WTC11 (cell line): Measurements from ENCODE around the gene MARCHF11. TPM values are rescaled to one million over a fixed set of nuclear protein-coding genes. Genes with fewer than 3 reads are reported as not detected.

ENCODE experiments used
- ATAC-seq: fragments of 200-7000 bp; cut with Tn5 transposase; 2 replicates; pipeline ENCODE4 v1.10.0; 2021; ENCODE audit warnings: mild to moderate bottlenecking, moderate library complexity
- CTCF ChIA-PET: fragments of 300-600 bp; sonication (Branson Sonifier 250); formaldehyde crosslinking; loops from one replicate; lab custom pipeline; 2021; ENCODE audit warnings: antibody characterized with exemption; lab: Charles Lee
- POLR2A ChIA-PET: fragments of 350-600 bp; sonication (Branson Sonifier 250); formaldehyde crosslinking; loops from one replicate; lab custom pipeline; 2021; ENCODE audit warnings: antibody characterized with exemption; lab: Charles Lee
- DNase-seq: peaks from one replicate; pipeline ENCODE4 v3.0.0; 2021; ENCODE audit warnings: low spot score
- H3K27ac Mint-ChIP-seq: 2 replicates; pipeline ENCODE4 v1.8.0; 2021; ENCODE audit warnings: mixed read lengths
- H3K27me3 Mint-ChIP-seq: 2 replicates; pipeline ENCODE4 v1.8.0; 2021; ENCODE audit warnings: low read depth, mild to moderate bottlenecking, moderate library complexity, mixed read lengths
- H3K36me3 Mint-ChIP-seq: 2 replicates; pipeline ENCODE4 v1.8.0; 2021; ENCODE audit warnings: mixed read lengths
- H3K4me1 Mint-ChIP-seq: 2 replicates; pipeline ENCODE4 v1.8.0; 2022; ENCODE audit warnings: mixed read lengths
- H3K4me3 Mint-ChIP-seq: 2 replicates; pipeline ENCODE4 v1.8.0; 2021; ENCODE audit warnings: mild to moderate bottlenecking, moderate library complexity, mixed read lengths
- H3K9me3 Mint-ChIP-seq: 2 replicates; pipeline ENCODE4 v1.8.0; 2021; ENCODE audit warnings: mixed read lengths
- ATF1 ChIP-seq: sonication (generic); formaldehyde crosslinking; IDR thresholded peaks from 2 replicates; pipeline ENCODE4 v1.8.1; 2023; ENCODE audit warnings: mild to moderate bottlenecking, moderate library complexity, missing genetic modification reagents
- CREM ChIP-seq: sonication (generic); formaldehyde crosslinking; IDR thresholded peaks from 2 replicates; pipeline ENCODE4 v1.8.1; 2022; ENCODE audit warnings: mild to moderate bottlenecking, missing genetic modification reagents, moderate library complexity
- GABPB1 ChIP-seq: sonication (generic); formaldehyde crosslinking; IDR thresholded peaks from 2 replicates; pipeline ENCODE4 v1.8.1; 2023; ENCODE audit warnings: mild to moderate bottlenecking, missing genetic modification reagents
- JAZF1 ChIP-seq: fragments of 250-450 bp; sonication (Bioruptor Pico); IDR thresholded peaks from 2 replicates; pipeline ENCODE4 v1.9.0; 2021; ENCODE audit warnings: moderate library complexity, mild to moderate bottlenecking, inconsistent platforms
- JUN ChIP-seq: sonication (generic); formaldehyde crosslinking; IDR thresholded peaks from 2 replicates; pipeline ENCODE4 v1.8.0; 2023; ENCODE audit warnings: mild to moderate bottlenecking, missing genetic modification reagents
- KAT7 ChIP-seq: sonication (generic); formaldehyde crosslinking; IDR thresholded peaks from 2 replicates; pipeline ENCODE4 v1.8.1; 2023; ENCODE audit warnings: missing genetic modification reagents, mild to moderate bottlenecking, borderline replicate concordance
- SMAD4 ChIP-seq: sonication (generic); formaldehyde crosslinking; IDR thresholded peaks from 2 replicates; pipeline ENCODE4 v1.8.0; 2022; ENCODE audit warnings: mild to moderate bottlenecking, missing genetic modification reagents
- SP1 ChIP-seq: sonication (generic); formaldehyde crosslinking; conservative IDR thresholded peaks from 2 replicates; pipeline ENCODE4 v1.8.1; 2022; ENCODE audit warnings: missing genetic modification reagents
- TEAD1 ChIP-seq: sonication (generic); formaldehyde crosslinking; IDR thresholded peaks from 2 replicates; pipeline ENCODE4 v1.8.0; 2022; ENCODE audit warnings: mild to moderate bottlenecking, missing genetic modification reagents
- ZNF232 ChIP-seq: sonication (generic); formaldehyde crosslinking; IDR thresholded peaks from 2 replicates; pipeline ENCODE4 v1.8.0; 2022; ENCODE audit warnings: mild to moderate bottlenecking, missing genetic modification reagents
- total RNA-seq: library from RNA; stranded (reverse); gene quantifications from 3 replicates; pipeline ENCODE4 v1.2.3, GENCODE V29; 2021
- TF ChIP-seq, protein P1 (sequence below): sonication (generic); formaldehyde crosslinking; IDR thresholded peaks from 2 replicates; pipeline ENCODE4 v1.8.0; 2022; ENCODE audit warnings: mild to moderate bottlenecking, missing genetic modification reagents
- TF ChIP-seq, protein P2 (sequence below): fragments of 250-450 bp; sonication (Bioruptor Pico); conservative IDR thresholded peaks from 2 replicates; pipeline ENCODE4 v1.9.0; 2021; ENCODE audit warnings: mild to moderate bottlenecking
- TF ChIP-seq, protein P3 (sequence below): sonication (generic); formaldehyde crosslinking; IDR thresholded peaks from 2 replicates; pipeline ENCODE4 v1.8.1; 2023; ENCODE audit warnings: mild to moderate bottlenecking, missing genetic modification reagents, borderline replicate concordance
- TF ChIP-seq, protein P4 (sequence below): sonication (generic); formaldehyde crosslinking; IDR thresholded peaks from 2 replicates; pipeline ENCODE4 v1.8.1; 2023; ENCODE audit warnings: mild to moderate bottlenecking, missing genetic modification reagents, moderate library complexity
- TF ChIP-seq, protein P5 (sequence below): sonication (generic); formaldehyde crosslinking; IDR thresholded peaks from 2 replicates; pipeline ENCODE4 v1.8.1; 2023; ENCODE audit warnings: mild to moderate bottlenecking, moderate library complexity, missing genetic modification reagents
- TF ChIP-seq, protein P6 (sequence below): sonication (generic); formaldehyde crosslinking; IDR thresholded peaks from 2 replicates; pipeline ENCODE4 v1.8.0; 2022; ENCODE audit warnings: mild to moderate bottlenecking, missing genetic modification reagents
- TF ChIP-seq, protein P7 (sequence below): sonication (generic); formaldehyde crosslinking; IDR thresholded peaks from 2 replicates; pipeline ENCODE4 v1.8.0; 2023; ENCODE audit warnings: mild to moderate bottlenecking, missing genetic modification reagents

Gene MARCHF11
- total RNA-seq, 1 experiment from 2014 or later, result 2.9 TPM

DNA sequence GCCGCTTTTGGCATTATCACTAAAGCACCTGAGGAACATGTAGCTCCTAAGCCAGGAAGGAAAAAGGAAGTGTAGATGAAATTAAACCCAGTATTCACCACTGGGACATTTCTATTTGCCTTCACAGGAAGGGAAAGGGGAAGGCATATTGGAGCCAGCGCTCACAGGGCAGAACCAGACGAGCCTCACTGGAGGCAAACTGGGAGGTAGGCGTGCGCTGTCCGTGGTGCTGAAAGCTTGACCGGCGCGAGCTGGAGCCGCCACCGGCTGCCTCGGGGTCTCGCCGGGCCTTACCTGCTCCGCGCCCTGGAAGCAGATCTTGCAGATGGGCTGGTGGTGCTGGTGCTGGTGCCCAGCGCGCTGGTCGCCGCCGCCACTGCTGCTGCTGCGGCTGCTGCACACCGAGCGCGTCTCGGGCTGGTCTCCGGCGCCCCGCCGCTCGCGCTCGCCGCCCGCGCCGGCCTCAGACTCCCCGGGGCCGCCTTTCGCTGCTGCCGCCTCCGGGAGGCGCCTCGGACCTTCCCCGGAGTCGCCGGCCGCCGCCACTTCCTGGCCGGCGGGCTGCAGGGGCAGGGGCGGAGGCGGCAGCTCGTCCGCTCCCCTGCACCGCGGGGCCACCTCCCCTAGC lies 732 bp downstream of the MARCHF11 start (continued):
- TF ChIP-seq, protein P1, sequence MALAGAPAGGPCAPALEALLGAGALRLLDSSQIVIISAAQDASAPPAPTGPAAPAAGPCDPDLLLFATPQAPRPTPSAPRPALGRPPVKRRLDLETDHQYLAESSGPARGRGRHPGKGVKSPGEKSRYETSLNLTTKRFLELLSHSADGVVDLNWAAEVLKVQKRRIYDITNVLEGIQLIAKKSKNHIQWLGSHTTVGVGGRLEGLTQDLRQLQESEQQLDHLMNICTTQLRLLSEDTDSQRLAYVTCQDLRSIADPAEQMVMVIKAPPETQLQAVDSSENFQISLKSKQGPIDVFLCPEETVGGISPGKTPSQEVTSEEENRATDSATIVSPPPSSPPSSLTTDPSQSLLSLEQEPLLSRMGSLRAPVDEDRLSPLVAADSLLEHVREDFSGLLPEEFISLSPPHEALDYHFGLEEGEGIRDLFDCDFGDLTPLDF (CRISPR knock-in tag), result peak; percentile 62; the same call in 1 of the 2 replicates
- TF ChIP-seq, protein P2, sequence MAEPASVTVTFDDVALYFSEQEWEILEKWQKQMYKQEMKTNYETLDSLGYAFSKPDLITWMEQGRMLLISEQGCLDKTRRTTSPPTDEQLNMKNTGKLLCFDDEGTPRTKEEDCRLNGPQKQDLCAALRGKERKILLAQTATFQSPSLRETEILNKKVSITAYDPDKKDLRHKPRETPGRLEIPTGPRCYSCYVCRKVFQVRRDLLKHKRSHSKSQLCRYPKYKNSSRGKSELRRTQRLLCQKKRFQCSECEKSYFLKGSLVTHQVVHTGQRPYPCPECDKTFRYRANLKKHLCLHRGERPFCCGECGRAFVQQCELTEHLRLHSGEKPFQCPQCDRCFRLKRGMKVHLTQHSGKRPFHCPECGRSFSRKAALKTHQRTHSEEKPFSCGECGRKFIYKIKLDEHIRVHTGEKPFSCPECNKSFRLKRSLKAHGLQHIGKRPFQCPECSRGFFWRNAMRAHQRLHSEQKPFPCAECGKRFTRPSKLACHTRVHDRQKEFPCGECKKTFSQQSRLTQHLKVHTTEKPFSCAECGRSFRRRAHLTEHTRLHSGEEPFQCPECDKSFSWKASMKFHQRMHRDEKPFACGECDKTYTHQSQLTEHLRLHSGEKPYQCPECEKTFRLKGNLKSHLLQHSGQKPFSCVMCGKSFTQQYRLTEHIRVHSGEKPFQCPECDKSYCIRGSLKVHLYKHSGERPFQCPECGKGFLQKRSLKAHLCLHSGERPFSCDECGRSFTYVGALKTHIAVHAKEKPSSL (CRISPR knock-in tag), result no peak
- TF ChIP-seq, protein P3, sequence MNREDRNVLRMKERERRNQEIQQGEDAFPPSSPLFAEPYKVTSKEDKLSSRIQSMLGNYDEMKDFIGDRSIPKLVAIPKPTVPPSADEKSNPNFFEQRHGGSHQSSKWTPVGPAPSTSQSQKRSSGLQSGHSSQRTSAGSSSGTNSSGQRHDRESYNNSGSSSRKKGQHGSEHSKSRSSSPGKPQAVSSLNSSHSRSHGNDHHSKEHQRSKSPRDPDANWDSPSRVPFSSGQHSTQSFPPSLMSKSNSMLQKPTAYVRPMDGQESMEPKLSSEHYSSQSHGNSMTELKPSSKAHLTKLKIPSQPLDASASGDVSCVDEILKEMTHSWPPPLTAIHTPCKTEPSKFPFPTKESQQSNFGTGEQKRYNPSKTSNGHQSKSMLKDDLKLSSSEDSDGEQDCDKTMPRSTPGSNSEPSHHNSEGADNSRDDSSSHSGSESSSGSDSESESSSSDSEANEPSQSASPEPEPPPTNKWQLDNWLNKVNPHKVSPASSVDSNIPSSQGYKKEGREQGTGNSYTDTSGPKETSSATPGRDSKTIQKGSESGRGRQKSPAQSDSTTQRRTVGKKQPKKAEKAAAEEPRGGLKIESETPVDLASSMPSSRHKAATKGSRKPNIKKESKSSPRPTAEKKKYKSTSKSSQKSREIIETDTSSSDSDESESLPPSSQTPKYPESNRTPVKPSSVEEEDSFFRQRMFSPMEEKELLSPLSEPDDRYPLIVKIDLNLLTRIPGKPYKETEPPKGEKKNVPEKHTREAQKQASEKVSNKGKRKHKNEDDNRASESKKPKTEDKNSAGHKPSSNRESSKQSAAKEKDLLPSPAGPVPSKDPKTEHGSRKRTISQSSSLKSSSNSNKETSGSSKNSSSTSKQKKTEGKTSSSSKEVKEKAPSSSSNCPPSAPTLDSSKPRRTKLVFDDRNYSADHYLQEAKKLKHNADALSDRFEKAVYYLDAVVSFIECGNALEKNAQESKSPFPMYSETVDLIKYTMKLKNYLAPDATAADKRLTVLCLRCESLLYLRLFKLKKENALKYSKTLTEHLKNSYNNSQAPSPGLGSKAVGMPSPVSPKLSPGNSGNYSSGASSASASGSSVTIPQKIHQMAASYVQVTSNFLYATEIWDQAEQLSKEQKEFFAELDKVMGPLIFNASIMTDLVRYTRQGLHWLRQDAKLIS (CRISPR knock-in tag), result no peak
- TF ChIP-seq SMAD4 (CRISPR knock-in tag) (peak; percentile 82), SP1 (CRISPR knock-in tag) (peak; percentile 73), ATF1 (CRISPR knock-in tag) (no peak), CREM (peak; percentile 84), ZNF232 (CRISPR knock-in tag) (peak; percentile 96), TEAD1 (peak; percentile 95), JUN (peak; percentile 93)
- TF ChIP-seq, protein P4, sequence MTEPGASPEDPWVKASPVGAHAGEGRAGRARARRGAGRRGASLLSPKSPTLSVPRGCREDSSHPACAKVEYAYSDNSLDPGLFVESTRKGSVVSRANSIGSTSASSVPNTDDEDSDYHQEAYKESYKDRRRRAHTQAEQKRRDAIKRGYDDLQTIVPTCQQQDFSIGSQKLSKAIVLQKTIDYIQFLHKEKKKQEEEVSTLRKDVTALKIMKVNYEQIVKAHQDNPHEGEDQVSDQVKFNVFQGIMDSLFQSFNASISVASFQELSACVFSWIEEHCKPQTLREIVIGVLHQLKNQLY, result 0 out of 2 replicates have a peak, but pooled peaks have one; percentile 54

DNA sequence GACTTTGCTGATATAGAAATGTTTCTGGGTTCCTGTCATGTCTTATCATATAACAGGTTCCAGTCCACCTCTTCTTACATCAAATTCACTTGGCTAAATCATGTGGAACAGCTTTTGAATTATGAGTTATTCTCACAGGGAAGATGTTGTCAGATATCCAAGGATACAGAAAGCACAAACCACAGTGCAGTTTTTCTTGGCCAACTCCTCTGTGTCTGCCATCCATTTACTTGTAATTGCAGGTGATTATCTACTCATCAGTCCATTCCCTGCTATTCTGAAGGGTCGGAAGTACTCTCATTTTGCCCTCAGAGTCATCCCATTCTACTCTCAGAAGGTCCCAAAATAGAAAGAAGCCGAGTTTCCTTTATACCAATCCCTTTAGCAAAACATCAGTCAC lies 10.0 kb downstream of the MARCHF11 start:
- H3K4me3 Mint-ChIP-seq, result no peak overlapping the region
- no peaks in the 10 kb centered on the region for H3K36me3 Mint-ChIP-seq
- ATAC-seq (no peak), DNase-seq (no peak)
- POLR2A ChIA-PET, result no interaction called here
- CTCF ChIA-PET, result interaction anchor here (1.4 to 1.8 kb wide), 2 partner anchors 9 to 287 kb away, joined by 3 to 4 read pairs; no protein-coding TSS in a partner anchor
- no peaks in the 10 kb centered on the region for H3K27me3 Mint-ChIP-seq
- no peak overlapping the region for H3K27ac Mint-ChIP-seq
- H3K4me1 Mint-ChIP-seq, result no peaks in the 10 kb centered on the region
- H3K9me3 Mint-ChIP-seq, result no peaks in the 10 kb centered on the region
- TF ChIP-seq, protein P5, sequence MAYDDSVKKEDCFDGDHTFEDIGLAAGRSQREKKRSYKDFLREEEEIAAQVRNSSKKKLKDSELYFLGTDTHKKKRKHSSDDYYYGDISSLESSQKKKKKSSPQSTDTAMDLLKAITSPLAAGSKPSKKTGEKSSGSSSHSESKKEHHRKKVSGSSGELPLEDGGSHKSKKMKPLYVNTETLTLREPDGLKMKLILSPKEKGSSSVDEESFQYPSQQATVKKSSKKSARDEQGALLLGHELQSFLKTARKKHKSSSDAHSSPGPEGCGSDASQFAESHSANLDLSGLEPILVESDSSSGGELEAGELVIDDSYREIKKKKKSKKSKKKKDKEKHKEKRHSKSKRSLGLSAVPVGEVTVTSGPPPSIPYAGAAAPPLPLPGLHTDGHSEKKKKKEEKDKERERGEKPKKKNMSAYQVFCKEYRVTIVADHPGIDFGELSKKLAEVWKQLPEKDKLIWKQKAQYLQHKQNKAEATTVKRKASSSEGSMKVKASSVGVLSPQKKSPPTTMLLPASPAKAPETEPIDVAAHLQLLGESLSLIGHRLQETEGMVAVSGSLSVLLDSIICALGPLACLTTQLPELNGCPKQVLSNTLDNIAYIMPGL (CRISPR knock-in tag), result no peak
- TF ChIP-seq, protein P6, sequence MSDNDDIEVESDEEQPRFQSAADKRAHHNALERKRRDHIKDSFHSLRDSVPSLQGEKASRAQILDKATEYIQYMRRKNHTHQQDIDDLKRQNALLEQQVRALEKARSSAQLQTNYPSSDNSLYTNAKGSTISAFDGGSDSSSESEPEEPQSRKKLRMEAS (CRISPR knock-in tag), result no peak
- TF ChIP-seq JAZF1 (CRISPR knock-in tag) (no peak), GABPB1 (CRISPR knock-in tag) (no peak), SMAD4 (CRISPR knock-in tag) (no peak), KAT7 (CRISPR knock-in tag) (no peak)
- TF ChIP-seq, protein P3 (CRISPR knock-in tag), result no peak
- TF ChIP-seq, protein P1 (CRISPR knock-in tag), result no peak
- TF ChIP-seq, protein P7, sequence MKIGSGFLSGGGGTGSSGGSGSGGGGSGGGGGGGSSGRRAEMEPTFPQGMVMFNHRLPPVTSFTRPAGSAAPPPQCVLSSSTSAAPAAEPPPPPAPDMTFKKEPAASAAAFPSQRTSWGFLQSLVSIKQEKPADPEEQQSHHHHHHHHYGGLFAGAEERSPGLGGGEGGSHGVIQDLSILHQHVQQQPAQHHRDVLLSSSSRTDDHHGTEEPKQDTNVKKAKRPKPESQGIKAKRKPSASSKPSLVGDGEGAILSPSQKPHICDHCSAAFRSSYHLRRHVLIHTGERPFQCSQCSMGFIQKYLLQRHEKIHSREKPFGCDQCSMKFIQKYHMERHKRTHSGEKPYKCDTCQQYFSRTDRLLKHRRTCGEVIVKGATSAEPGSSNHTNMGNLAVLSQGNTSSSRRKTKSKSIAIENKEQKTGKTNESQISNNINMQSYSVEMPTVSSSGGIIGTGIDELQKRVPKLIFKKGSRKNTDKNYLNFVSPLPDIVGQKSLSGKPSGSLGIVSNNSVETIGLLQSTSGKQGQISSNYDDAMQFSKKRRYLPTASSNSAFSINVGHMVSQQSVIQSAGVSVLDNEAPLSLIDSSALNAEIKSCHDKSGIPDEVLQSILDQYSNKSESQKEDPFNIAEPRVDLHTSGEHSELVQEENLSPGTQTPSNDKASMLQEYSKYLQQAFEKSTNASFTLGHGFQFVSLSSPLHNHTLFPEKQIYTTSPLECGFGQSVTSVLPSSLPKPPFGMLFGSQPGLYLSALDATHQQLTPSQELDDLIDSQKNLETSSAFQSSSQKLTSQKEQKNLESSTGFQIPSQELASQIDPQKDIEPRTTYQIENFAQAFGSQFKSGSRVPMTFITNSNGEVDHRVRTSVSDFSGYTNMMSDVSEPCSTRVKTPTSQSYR (CRISPR knock-in tag), result no peak
